ENCODE results near the gene ADAMTS12. TPM values are rescaled to one million over a fixed set of nuclear protein-coding genes. Genes with fewer than 3 reads are reported as not detected.

ADAMTS12 gene
- polyA plus RNA-seq, 1 donor (not counting 4 experiments of a cell fraction or from before 2014, with no cell fraction given): 0.49 TPM

GRCh38 chr5:33582417-33582816 lies 309.4 kb downstream of the ADAMTS12 start:
- H3K36me3 ChIP-seq (ENCODE audit: control insufficient read depth in 2 of 2, extremely low read depth in 1 of 2, insufficient read depth in 2 of 2, low read length in 2 of 2): no peaks in the 10 kb centered on the region
- H4K20me1 ChIP-seq (ENCODE audit: control insufficient read depth, extremely low read depth, insufficient read depth, low read length): no peaks in the 10 kb centered on the region
- H3K79me2 ChIP-seq (ENCODE audit: control insufficient read depth, insufficient read depth, low read length): no peaks in the 10 kb centered on the region
- H3K9ac ChIP-seq (ENCODE audit: control insufficient read depth, extremely low read depth, insufficient read depth, low read length): no peak overlapping the region
- no peaks in the 10 kb centered on the region for H3K27me3 ChIP-seq (ENCODE audit: control insufficient read depth, extremely low read depth, insufficient read depth, low read length)
- FAIRE-seq (no peak), DNase-seq (ENCODE audit: low read depth, low spot score) (no peak)
- no peak overlapping the region for H3K27ac ChIP-seq (ENCODE audit: control insufficient read depth, insufficient read depth, low read length)
- H3K9me1 ChIP-seq (ENCODE audit: control insufficient read depth, extremely low read depth, insufficient read depth, low read length): no peaks in the 10 kb centered on the region
- H3K4me1 ChIP-seq (ENCODE audit: control insufficient read depth, extremely low read depth, insufficient read depth, low read length): no peaks in the 10 kb centered on the region
- H3K4me3 ChIP-seq (ENCODE audit: control insufficient read depth in 2 of 3, extremely low read depth in 1 of 3, insufficient read depth in 2 of 3, low read depth in 1 of 3, low read length in 3 of 3): no peak overlapping the region
- H3K9me3 ChIP-seq (ENCODE audit: control insufficient read depth, low read depth, low read length): no peaks in the 10 kb centered on the region
- dilution Hi-C loops (cut with MboI; ENCODE audit: extremely low pct_ligation_motif_present, low sequenced_read_pairs): no loop called here
- no peak for TF ChIP-seq CTCF (optimal IDR thresholded peaks at IDR 0.05 in 1 of 3, IDR thresholded peaks at IDR 0.05 in 1 of 3, conservative IDR thresholded peaks at IDR 0.05 in 1 of 3; ENCODE audit: extremely low read depth in 1 of 3, insufficient read depth in 2 of 3, low read length in 3 of 3)
- TF ChIP-seq EZH2 (IDR thresholded peaks at IDR 0.05; ENCODE audit: low read length): no peak
- H3K4me2 ChIP-seq (ENCODE audit: control insufficient read depth, extremely low read depth, insufficient read depth, low read depth, low read length): no peak overlapping the region
- H2AFZ ChIP-seq (ENCODE audit: control insufficient read depth, low read length): no peak overlapping the region

GRCh38 chr5:33579789-33580188 lies 312.0 kb downstream of the ADAMTS12 start:
- Histone ChIP-seq H3K9me3 (ENCODE audit: control insufficient read depth, low read depth, low read length) (no peaks in the 10 kb centered on the region), H3K4me1 (ENCODE audit: control insufficient read depth, extremely low read depth, insufficient read depth, low read length) (no peaks in the 10 kb centered on the region), H4K20me1 (ENCODE audit: control insufficient read depth, extremely low read depth, insufficient read depth, low read length) (no peaks in the 10 kb centered on the region), H3K9me1 (ENCODE audit: control insufficient read depth, extremely low read depth, insufficient read depth, low read length) (no peaks in the 10 kb centered on the region), H3K4me2 (ENCODE audit: control insufficient read depth, extremely low read depth, insufficient read depth, low read depth, low read length) (no peak overlapping the region), H2AFZ (ENCODE audit: control insufficient read depth, low read length) (no peak overlapping the region), H3K4me3 (ENCODE audit: control insufficient read depth in 2 of 3, extremely low read depth in 1 of 3, insufficient read depth in 2 of 3, low read depth in 1 of 3, low read length in 3 of 3) (no peak overlapping the region), H3K36me3 (ENCODE audit: control insufficient read depth in 2 of 2, extremely low read depth in 1 of 2, insufficient read depth in 2 of 2, low read length in 2 of 2) (no peaks in the 10 kb centered on the region), H3K27ac (ENCODE audit: control insufficient read depth, insufficient read depth, low read length) (no peak overlapping the region), H3K27me3 (ENCODE audit: control insufficient read depth, extremely low read depth, insufficient read depth, low read length) (no peaks in the 10 kb centered on the region), H3K9ac (ENCODE audit: control insufficient read depth, extremely low read depth, insufficient read depth, low read length) (no peak overlapping the region), H3K79me2 (ENCODE audit: control insufficient read depth, insufficient read depth, low read length) (no peaks in the 10 kb centered on the region)
- TF ChIP-seq CTCF (optimal IDR thresholded peaks at IDR 0.05 in 1 of 3, IDR thresholded peaks at IDR 0.05 in 1 of 3, conservative IDR thresholded peaks at IDR 0.05 in 1 of 3; ENCODE audit: extremely low read depth in 1 of 3, insufficient read depth in 2 of 3, low read length in 3 of 3): no peak
- TF ChIP-seq EZH2 (IDR thresholded peaks at IDR 0.05; ENCODE audit: low read length): no peak
- DNase-seq (ENCODE audit: low read depth, low spot score) (no peak), FAIRE-seq (no peak)
- dilution Hi-C loops (cut with MboI; ENCODE audit: extremely low pct_ligation_motif_present, low sequenced_read_pairs): no loop called here
